GM18951 (cell line): ENCODE data around the gene USHBP1.

ENCODE experiments used
- POLR2A ChIP-seq: IDR thresholded peaks from 4 replicates; pipeline ENCODE4 v1.6.1; 2011; ENCODE audit warnings: mild to moderate bottlenecking; ENCODE audit not compliant: insufficient read length, insufficient read depth; ENCODE audit errors: extremely low read depth
- in situ Hi-C: fragments of 300-500 bp; cut with MboI; formaldehyde crosslinking; loops from one replicate; pipeline ENCODE4 v1.12.0; 2022; ENCODE audit warnings: low sequenced_read_pairs, mixed read lengths, inconsistent platforms; ENCODE audit not compliant: unreplicated experiment

The USHBP1 gene, protein sequence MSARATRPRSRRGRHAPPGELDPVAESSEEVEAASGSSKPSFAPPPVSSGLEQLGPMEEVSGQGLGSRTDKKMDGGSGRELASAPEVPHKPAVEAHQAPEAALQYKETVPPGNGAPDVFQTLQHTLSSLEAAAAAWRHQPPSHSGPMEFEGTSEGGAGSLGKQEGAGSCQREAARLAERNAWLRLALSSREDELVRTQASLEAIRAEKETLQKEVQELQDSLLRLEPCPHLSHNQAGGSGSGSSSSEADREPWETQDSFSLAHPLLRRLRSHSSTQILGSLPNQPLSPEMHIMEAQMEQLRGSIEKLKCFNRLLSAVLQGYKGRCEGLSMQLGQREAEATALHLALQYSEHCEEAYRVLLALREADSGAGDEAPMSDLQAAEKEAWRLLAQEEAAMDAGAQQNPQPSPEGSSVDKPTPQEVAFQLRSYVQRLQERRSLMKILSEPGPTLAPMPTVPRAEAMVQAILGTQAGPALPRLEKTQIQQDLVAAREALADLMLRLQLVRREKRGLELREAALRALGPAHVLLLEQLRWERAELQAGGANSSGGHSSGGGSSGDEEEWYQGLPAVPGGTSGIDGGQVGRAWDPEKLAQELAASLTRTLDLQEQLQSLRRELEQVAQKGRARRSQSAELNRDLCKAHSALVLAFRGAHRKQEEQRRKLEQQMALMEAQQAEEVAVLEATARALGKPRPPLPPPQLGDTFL

DNA sequence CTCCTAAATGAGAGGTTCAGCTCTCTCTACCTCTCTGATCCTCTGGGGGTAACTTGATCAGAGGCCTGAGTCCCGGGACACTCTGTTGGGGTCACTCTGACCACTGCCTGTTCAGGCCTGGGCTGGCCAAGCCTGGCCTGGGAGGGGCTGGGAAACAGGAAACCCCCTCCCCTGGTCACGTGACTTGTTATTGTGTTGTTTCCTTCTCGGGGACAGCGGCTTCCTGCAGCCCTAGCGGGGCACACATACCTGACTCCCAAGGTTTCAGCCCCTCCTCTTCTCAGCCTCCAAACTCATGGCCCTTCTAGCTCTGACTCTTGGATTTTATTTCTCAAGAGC, at the start of gene USHBP1:
TSS of gene USHBP1 (minus strand) at position 105 of the 339 bp plus-strand sequence. CDS start 446 bp downstream, outside the sequence.
- TF ChIP-seq POLR2A, result no peak
- in situ Hi-C loops, result no loop called here

DNA sequence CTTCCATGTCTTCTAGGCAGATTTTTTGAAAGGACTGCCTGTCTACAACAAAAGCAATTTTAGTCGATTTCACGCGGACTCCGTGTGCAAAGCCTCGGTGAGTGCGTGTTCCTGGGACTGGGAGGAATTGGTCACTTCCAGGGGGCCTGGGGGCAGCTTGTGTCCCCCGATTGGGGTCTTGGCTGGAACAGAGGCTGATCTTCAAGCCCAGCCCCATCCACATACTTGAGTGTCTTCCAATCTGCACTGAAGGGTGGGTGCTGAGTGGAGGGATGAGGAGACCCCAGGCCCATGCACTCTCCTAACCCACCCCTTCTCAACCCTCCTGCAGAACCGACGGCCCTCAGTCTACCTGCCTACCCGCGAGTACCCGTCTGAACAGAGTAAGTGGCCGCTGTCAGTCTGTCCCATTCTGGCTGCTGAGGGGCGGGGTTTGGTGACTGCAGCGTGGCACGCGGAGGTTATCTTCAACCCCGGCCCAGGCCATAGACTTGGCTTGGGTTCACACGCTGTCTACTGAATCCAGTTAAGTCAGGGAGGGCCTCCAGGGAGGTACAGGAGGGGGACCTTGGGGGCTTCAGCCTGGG, 49.6 kb upstream of the USHBP1 start:
- TF ChIP-seq POLR2A, result no peak
- in situ Hi-C loops, result no loop called here

DNA sequence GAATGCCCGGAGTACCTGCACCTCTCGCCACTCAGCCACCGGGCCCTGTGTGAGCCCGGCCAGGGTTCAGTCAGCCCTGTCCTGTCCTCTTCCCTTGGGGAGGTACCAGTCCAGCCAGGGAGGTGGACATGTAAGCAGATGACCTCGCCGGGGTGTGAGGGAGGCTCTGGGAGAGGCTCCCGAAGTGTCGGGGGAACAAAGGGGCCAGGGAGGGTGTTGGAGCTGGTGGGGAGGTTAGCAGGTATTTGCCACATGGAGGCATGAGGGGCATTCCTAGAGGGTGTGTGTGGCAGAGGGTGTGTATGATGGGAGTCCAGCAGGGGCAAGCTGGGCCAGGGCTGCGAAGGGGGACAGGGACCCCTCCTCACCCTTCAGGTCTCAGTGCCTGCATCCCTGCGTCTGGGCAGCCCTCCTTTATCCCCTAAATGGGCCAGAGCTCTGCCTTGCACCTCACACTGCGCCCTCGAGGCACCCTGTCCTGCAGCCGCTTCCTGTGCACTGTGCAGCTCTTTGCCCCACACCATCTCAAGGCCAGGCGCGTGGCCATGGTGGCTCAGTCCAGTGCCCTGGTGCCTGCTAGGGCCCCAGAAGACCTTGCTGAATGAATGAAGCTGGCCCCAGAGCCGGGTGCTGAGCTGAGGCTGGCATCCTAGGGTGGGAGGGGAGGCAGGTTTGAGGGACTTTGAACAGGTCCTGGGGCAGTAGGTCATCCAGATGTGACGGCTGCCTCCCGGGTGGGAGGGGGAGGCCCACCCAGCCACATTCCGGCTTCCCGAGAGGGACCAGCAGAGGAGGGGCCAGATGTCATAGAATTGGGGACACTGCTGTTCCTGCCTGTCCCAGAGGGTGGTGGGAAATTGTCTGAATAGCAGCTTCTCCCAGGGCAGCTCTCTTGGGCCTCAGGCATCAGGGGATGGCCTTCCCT, 47.9 kb upstream of the USHBP1 start:
- in situ Hi-C loops, result no loop called here
- TF ChIP-seq POLR2A, result no peak

DNA sequence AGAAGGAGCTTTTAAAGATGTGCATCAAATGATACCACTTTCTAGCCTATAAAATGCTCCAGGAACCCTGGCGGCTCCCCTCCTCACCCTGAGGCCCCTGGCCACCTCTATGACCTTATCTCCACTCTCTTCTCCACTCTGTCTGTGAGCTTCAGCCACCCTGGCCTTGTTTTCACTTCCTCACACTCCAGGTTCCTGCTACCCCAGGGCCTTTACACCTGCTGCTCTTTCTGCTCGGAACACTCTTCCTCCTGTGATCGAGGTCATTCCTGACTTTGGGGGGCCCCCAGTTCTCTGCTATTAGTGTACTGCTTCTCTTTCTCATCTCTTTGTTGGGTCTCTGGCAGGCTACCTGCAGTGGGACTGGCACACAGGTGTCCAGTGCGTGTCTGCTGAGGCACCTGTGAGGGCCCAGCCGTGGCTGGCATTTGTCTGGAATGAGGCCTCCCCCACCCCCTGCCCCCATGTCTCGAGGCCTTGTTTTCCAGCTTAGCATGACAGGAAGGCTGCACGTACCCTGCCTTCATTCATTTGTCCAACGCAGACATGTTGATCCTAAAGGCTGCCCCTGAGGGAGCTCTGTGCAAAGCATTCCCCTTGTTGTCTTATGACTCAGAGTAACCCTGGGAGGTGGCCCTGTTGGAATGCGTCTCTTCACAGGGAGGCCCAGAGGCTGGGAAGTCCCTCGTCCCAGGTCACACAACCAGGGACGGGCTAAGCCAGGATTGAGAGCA, 47.1 kb upstream of the USHBP1 start:
- no peak for TF ChIP-seq POLR2A
- in situ Hi-C loops, result no loop called here

DNA sequence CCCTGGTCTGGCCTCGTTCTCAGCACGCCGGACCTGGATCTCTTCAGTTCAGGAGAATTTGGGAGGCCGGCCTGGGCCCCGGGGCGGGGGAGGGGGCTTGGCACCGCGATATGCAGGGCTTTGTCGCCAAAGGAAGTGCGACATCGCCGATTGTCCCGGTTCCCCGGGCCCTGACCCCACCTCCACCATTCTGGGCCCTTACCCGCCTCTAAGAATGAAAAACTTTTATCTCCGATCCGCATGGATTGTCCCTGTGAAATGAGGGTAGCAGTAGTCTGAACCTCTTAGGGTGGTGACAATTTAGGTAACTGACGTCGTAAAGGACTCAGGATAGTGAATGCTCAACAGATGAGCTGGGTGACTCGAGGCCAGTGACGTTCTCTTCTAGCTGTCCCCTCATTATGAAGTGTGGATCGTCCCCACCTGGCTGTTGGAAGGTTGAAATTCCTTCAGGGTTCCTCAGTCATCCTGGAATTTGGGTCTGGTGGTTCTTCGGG, 45.5 kb upstream of the USHBP1 start:
- TF ChIP-seq POLR2A, result no peak
- in situ Hi-C loops, result no loop called here

DNA sequence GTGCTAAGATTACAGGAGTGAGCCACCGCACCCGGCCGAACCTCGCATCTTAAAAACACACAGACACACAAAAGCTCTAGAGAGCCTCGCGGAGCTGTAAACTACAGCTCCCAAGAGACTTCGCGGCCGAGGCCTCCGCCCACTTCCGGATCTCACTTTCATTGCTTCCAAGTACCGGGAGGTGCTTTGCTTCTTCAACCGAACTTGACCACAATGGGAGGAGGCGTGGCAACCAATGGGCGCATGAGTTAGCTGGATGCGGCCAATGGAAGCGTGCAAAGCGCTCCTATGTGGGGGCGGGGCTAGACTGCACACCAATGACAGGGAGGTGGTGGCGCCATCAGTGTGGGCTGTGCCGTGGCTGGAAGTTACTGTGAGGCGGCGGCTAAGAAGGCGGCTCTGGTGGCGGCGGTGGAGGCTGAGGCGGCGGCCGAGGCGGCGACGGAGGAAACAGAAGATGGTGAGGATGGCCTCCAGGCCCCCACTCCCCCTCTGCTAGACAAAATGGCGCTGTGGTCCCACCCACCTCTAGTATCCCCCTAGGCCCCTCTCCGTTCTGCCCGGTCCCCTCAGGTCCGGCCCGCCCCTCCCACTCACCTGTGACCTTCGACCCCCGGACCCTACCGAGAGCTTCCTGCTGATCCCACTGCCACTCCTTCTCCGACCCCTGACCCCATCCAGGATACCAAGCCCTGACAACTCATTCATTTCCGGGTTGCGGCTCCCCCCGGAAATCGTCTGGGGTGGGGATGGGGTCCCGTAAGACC, 44.8 kb upstream of the USHBP1 start, which contains the start of gene DDA1:
TSS of gene DDA1 (plus strand) at position 366 of the 767 bp plus-strand sequence. CDS start at position 458, 92 bp downstream.
- in situ Hi-C loops, result no loop called here
- TF ChIP-seq POLR2A, result peak; percentile 71

DNA sequence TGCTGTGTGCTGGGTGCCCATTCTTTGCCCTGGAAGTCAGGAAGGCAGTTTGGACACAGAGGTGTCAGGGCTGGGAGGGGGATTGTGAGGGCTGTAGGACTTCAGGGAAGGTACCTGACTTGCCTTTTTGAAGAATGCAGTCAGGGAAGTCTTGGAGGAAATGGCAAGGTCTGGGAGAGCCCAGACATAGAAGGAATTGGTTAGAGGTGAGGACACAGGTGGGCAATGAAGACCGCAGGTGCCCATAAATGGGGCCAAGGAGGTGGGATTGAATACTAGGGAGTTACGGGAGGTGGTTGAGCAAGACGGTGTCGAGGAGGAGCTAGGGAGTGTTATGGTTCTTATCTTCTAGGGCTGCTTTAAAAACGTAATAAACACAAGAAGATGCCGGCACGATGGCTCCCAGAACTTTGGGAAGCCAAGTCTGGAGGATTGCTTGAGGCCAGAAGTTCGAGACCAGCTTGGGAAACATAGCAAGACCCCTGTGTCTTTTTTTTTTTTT, 43.4 kb upstream of the USHBP1 start:
- TF ChIP-seq POLR2A, result no peak
- in situ Hi-C loops, result no loop called here

DNA sequence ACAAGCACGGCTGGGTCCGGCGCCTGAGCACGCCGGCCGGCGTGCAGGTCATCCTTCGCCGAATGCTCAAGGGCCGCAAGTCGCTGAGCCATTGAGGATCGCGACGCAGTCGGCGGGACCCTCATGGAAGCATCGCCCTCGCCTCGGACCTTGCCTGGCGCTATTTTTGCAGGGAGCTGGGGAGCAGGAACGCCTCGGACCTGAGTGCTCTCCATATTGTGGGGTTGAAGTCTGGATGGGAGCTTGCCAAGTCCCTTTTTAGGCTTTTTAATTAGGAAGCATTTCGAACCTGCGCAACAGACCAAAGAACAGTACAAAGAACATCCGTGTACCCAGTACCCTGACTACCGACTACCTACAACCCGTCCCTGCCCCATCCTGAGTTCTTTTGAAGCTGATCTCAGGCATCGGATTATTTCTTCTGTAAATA, 41.8 kb upstream of the USHBP1 start:
- TF ChIP-seq POLR2A, result no peak
- in situ Hi-C loops, result no loop called here

DNA sequence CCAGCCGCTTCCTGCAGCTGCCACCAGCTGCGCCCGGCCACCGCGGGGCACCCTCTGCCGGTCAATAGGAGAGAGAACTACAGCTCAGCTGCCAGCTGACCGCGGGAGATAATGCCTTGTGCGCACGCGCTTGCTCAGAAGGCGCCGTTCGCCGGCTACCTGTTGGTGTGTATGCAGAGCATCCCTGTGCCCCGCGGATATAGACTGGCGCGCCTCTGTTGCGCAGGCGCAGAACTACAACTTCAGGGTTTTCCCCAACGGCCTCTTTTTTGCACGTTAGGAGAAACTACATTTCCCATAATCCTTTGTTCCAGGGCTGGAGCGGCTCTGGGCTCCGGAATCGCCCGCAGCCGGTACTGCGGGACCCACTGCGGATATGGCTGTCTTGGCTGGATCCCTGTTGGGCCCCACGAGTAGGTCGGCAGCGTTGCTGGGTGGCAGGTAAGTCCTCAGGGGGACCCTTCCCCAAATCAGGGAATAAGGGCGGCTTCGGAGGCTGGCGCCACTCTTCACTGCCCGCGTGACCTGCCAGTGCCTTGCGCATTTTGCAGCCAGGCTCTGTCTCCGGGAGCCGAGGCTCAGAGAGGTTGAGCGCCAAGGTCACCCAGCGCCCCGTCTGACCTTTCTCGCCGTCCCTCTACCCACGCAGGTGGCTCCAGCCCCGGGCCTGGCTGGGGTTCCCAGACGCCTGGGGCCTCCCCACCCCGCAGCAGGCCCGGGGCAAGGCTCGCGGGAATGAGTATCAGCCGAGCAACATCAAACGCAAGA, 41.2 kb upstream of the USHBP1 start, which contains the start of gene MRPL34:
TSS of gene MRPL34 (plus strand) at position 356 of the 768 bp plus-strand sequence. CDS start at position 377, 21 bp downstream.
- TF ChIP-seq POLR2A, result peak; percentile 79
- in situ Hi-C loops, result no loop called here

DNA sequence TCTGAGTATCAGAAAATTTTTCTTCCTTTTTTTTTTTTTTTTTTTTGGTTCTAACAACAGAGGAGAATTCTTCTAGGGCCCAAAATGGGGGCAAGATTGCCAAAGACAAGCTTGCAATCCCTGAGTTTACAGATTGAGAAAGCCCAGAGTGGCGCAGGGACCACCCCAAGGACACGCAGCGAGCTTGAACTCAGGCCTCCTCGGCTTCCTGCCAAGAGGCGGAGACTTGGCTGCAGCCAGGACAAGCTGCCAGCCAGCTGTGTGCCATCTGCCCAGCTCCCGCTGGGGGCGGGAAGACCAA, 40.6 kb upstream of the USHBP1 start:
- TF ChIP-seq POLR2A, result no peak
- in situ Hi-C loops, result no loop called here
